GM19238 (cell line): Measurements from ENCODE around the gene EPN3.

Source experiments
- DNase-seq: peaks from one replicate; pipeline ENCODE4 v3.0.0; 2011; ENCODE audit warnings: low spot score; ENCODE audit not compliant: insufficient read length

EPN3 gene

GRCh38 chr17:50508573-50509460 lies 23.7 kb upstream of the EPN3 start:
- no peak for DNase-seq

- DNase-seq: peak; percentile 83
Observed at GRCh38 chr17:50511058-50511457, 21.5 kb upstream of the EPN3 start.

GRCh38 chr17:50513495-50513894 lies 19.0 kb upstream of the EPN3 start:
- no peak for DNase-seq

- no peak for DNase-seq
Observed at GRCh38 chr17:50514388-50514787, 18.1 kb upstream of the EPN3 start.

GRCh38 chr17:50514936-50515702 lies 17.4 kb upstream of the EPN3 start:
- no peak for DNase-seq

- DNase-seq: no peak
Observed at GRCh38 chr17:50517011-50517410, 15.5 kb upstream of the EPN3 start.

- DNase-seq: no peak
Observed at GRCh38 chr17:50517504-50518383, 14.8 kb upstream of the EPN3 start.

- no peak for DNase-seq
Observed at GRCh38 chr17:50518384-50519023, 14.0 kb upstream of the EPN3 start.

- DNase-seq: no peak
Observed at GRCh38 chr17:50519141-50519834, 13.2 kb upstream of the EPN3 start.

GRCh38 chr17:50520483-50520882 lies 12.1 kb upstream of the EPN3 start:
- no peak for DNase-seq

GRCh38 chr17:50521514-50521913 lies 11.0 kb upstream of the EPN3 start:
- no peak for DNase-seq

- no peak for DNase-seq
Observed at GRCh38 chr17:50522766-50523165, 9.8 kb upstream of the EPN3 start.

GRCh38 chr17:50523208-50523607 lies 9.3 kb upstream of the EPN3 start:
- no peak for DNase-seq

- DNase-seq: no peak
Observed at GRCh38 chr17:50524838-50525237, 7.7 kb upstream of the EPN3 start.

GRCh38 chr17:50527155-50527762 lies 5.3 kb upstream of the EPN3 start:
- DNase-seq: no peak

- DNase-seq: no peak
Observed at GRCh38 chr17:50527949-50528474, 4.5 kb upstream of the EPN3 start.

GRCh38 chr17:50529849-50530248 lies 2.7 kb upstream of the EPN3 start:
- no peak for DNase-seq

- no peak for DNase-seq
Observed at GRCh38 chr17:50531428-50532025, 1.0 kb upstream of the EPN3 start.

GRCh38 chr17:50533185-50533584 lies 650 bp downstream of the EPN3 start:
- no peak for DNase-seq
